ENCODE data around the gene ASB3.

Gene ASB3

DNA sequence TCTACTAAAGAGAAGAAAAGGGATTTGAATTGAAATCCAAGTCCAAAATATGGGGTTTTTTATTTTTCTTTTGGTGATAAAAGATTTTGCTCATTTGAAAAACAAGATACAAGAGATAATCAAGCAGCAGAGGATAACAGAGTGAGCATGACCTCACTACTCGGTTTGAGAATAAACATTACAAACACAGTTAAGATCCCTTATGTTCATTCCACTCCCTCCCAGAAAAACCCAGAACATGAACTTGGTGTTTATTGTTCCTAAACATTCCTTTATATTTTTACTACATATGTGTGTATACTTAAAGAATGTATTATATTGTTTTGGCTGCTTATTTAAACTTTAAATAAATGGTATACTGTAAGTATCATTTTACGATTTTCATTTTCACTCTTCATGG lies 165.8 kb downstream of the ASB3 start:
- no peaks in the 10 kb centered on the region for H3K4me1 ChIP-seq (ENCODE audit: control insufficient read depth in 2 of 2, insufficient read depth in 2 of 2, low read length in 2 of 2)
- no peak overlapping the region for H3K9ac ChIP-seq (ENCODE audit: low read depth in 1 of 2, low read length in 2 of 2)
- H3K9me3 ChIP-seq (ENCODE audit: control insufficient read depth in 2 of 2, low read length in 2 of 2), result no peaks in the 10 kb centered on the region
- H3K36me3 ChIP-seq (ENCODE audit: control insufficient read depth in 2 of 2, insufficient read depth in 2 of 2, low read length in 2 of 2), result no peaks in the 10 kb centered on the region
- no peak overlapping the region for H3K4me3 ChIP-seq (ENCODE audit: low read length in 2 of 2)
- H3K27ac ChIP-seq (ENCODE audit: low read depth in 2 of 2, low read length in 2 of 2), result no peak overlapping the region
- H3K27me3 ChIP-seq (ENCODE audit: control insufficient read depth in 2 of 2, insufficient read depth in 2 of 2, low read length in 2 of 2), result no peaks in the 10 kb centered on the region
